IMR-90 (cell line): Measurements from ENCODE around the gene B4GALNT1. TPM values are rescaled to one million over a fixed set of nuclear protein-coding genes. Genes with fewer than 3 reads are reported as not detected.

Source experiments
- ATAC-seq: fragments of 200-7000 bp; cut with Tn5 transposase; 2 replicates; pipeline ENCODE4 v1.9.1; 2020; ENCODE audit warnings: low read depth, mild to moderate bottlenecking, moderate library complexity
- BruUV-seq: library from RNA; stranded (reverse); fragments of 400-500 nt; replicated peaks from 2 replicates; lab custom pipeline; 2021; lab: Mats Ljungman, UMichigan
- CTCF ChIA-PET: fragments of 300-600 bp; formaldehyde crosslinking; extraction: SDS; loops from one replicate; lab custom pipeline; 2021; ENCODE audit warnings: antibody characterized with exemption; lab: Yijun Ruan, JAX
- POLR2A ChIA-PET: fragments of 300-600 bp; sonication (Branson Sonifier 250); formaldehyde crosslinking; loops from one replicate; lab custom pipeline; 2022; ENCODE audit warnings: antibody characterized with exemption; ENCODE audit not compliant: unreplicated experiment; lab: Charles Lee
- DNase-seq: peaks from one replicate; pipeline ENCODE4 v3.0.0; 2013
- H2AFZ ChIP-seq: replicated peaks from 2 replicates; pipeline ENCODE3; 2013; ENCODE audit warnings: low read length, mild to moderate bottlenecking; ENCODE audit not compliant: poor library complexity
- H2AK5ac ChIP-seq: 2 replicates; pipeline ENCODE4 v1.6.1; 2013; ENCODE audit warnings: low read depth, low read length, inconsistent platforms
- H2AK9ac ChIP-seq: replicated peaks from 2 replicates; pipeline ENCODE3; 2013; ENCODE audit warnings: mild to moderate bottlenecking, low read depth, low read length, moderate library complexity; ENCODE audit not compliant: poor library complexity
- H2BK120ac ChIP-seq: 2 replicates; pipeline ENCODE4 v1.6.1; 2013; ENCODE audit warnings: low read depth, low read length, inconsistent platforms
- H2BK15ac ChIP-seq: 3 replicates; pipeline ENCODE4 v1.6.1; 2013; ENCODE audit warnings: low read depth, low read length, inconsistent platforms
- H2BK20ac ChIP-seq: 2 replicates; pipeline ENCODE4 v1.6.1; 2013; ENCODE audit warnings: low read depth, mild to moderate bottlenecking, inconsistent platforms, low read length, moderate library complexity
- H2BK5ac ChIP-seq: 2 replicates; pipeline ENCODE4 v1.6.1; 2013; ENCODE audit warnings: mild to moderate bottlenecking, low read depth, low read length, inconsistent platforms; ENCODE audit not compliant: poor library complexity, severe bottlenecking
- H3K14ac ChIP-seq: replicated peaks from 2 replicates; pipeline ENCODE4 v1.6.1; 2013; ENCODE audit warnings: low read depth, low read length, inconsistent platforms
- H3K18ac ChIP-seq: 2 replicates; pipeline ENCODE4 v1.6.1; 2013; ENCODE audit warnings: low read depth, low read length, control low read depth
- H3K23ac ChIP-seq: 2 replicates; pipeline ENCODE4 v1.6.1; 2013; ENCODE audit warnings: low read depth, low read length, inconsistent platforms
- H3K27ac ChIP-seq: 2 replicates; pipeline ENCODE4 v1.5.1; 2013; ENCODE audit warnings: mild to moderate bottlenecking, control low read depth, low read length; ENCODE audit not compliant: insufficient read depth
- H3K27me3 ChIP-seq: 2 replicates; pipeline ENCODE4 v1.6.1; 2013; ENCODE audit warnings: low read length; ENCODE audit not compliant: control insufficient read depth, insufficient read depth
- H3K36me3 ChIP-seq: 2 replicates; pipeline ENCODE4 v1.6.1; 2013; ENCODE audit warnings: low read length, mixed read lengths; ENCODE audit not compliant: control insufficient read depth, insufficient read depth
- H3K4ac ChIP-seq: 2 replicates; pipeline ENCODE4 v1.6.1; 2013; ENCODE audit warnings: low read depth, low read length, inconsistent platforms
- H3K4me1 ChIP-seq: 2 replicates; pipeline ENCODE4 v1.6.1; 2013; ENCODE audit warnings: low read length, mixed read lengths; ENCODE audit not compliant: control insufficient read depth, insufficient read depth
- H3K4me2 ChIP-seq: 2 replicates; pipeline ENCODE4 v1.6.1; 2013; ENCODE audit warnings: low read depth, mild to moderate bottlenecking, control low read depth, low read length, moderate library complexity
- H3K4me3 ChIP-seq: 2 replicates; pipeline ENCODE4 v1.5.1; 2013; ENCODE audit warnings: low read depth, mild to moderate bottlenecking, control low read depth, low read length, moderate library complexity; ENCODE audit not compliant: insufficient read depth
- H3K56ac ChIP-seq: 2 replicates; pipeline ENCODE4 v1.6.1; 2013; ENCODE audit warnings: low read length, inconsistent platforms; ENCODE audit not compliant: insufficient read depth; ENCODE audit errors: extremely low read depth
- H3K79me1 ChIP-seq, 2 experiments: 2 replicates each; pipeline ENCODE4 v1.6.1; 2013; ENCODE audit warnings: low read length in 2 of 2, inconsistent platforms in 1 of 2, low read depth in 1 of 2
- H3K9ac ChIP-seq: 2 replicates; pipeline ENCODE4 v1.6.1; 2013; ENCODE audit warnings: low read depth, low read length, control low read depth
- H3K9me1 ChIP-seq: 2 replicates; pipeline ENCODE4 v1.6.1; 2013; ENCODE audit warnings: low read length, inconsistent platforms; ENCODE audit not compliant: insufficient read depth
- H3K9me3 ChIP-seq: 2 replicates; pipeline ENCODE4 v1.6.1; 2013; ENCODE audit warnings: low read length; ENCODE audit not compliant: control insufficient read depth, insufficient read depth
- H4K20me1 ChIP-seq: 2 replicates; pipeline ENCODE4 v1.6.1; 2013; ENCODE audit warnings: low read length, inconsistent platforms; ENCODE audit not compliant: insufficient read depth
- H4K5ac ChIP-seq: 2 replicates; pipeline ENCODE4 v1.6.1; 2013; ENCODE audit warnings: mild to moderate bottlenecking, low read depth, low read length, control low read depth
- H4K8ac ChIP-seq, 2 experiments: 2 replicates each; pipeline ENCODE4 v1.6.1; 2013; ENCODE audit warnings: low read depth in 2 of 2, low read length in 2 of 2, control low read depth in 1 of 2, inconsistent platforms in 1 of 2
- H4K91ac ChIP-seq: 2 replicates; pipeline ENCODE4 v1.6.1; 2013; ENCODE audit warnings: low read depth, low read length, inconsistent platforms; ENCODE audit not compliant: insufficient read depth
- BHLHE40 ChIP-seq: fragments of 150-350 bp; IDR thresholded peaks from 2 replicates; pipeline ENCODE4 v1.6.1; 2016; ENCODE audit warnings: mild to moderate bottlenecking, low read depth, low read length
- CEBPB ChIP-seq: IDR thresholded peaks from 2 replicates; pipeline ENCODE4 v1.6.1; 2012; ENCODE audit warnings: low read depth, low read length, improper control_type of control experiment
- MAFK ChIP-seq: IDR thresholded peaks from 2 replicates; pipeline ENCODE4 v1.6.1; 2012; ENCODE audit warnings: low read depth, low read length, improper control_type of control experiment
- MAZ ChIP-seq: IDR thresholded peaks from 2 replicates; pipeline ENCODE4 v1.6.1; 2012; ENCODE audit warnings: low read depth, mild to moderate bottlenecking, low read length, improper control_type of control experiment, moderate library complexity, borderline replicate concordance
- POLR2A ChIP-seq: IDR thresholded peaks from 2 replicates; pipeline ENCODE4 v1.6.1; 2012; ENCODE audit warnings: mild to moderate bottlenecking, low read depth, low read length
- SMC3 ChIP-seq: fragments of 150-350 bp; IDR thresholded peaks from 2 replicates; pipeline ENCODE4 v1.6.1; 2016; ENCODE audit warnings: low read depth, mild to moderate bottlenecking, antibody characterized with exemption, low read length, moderate library complexity
- WGBS, 2 experiments: methylation state at CpG; one replicate each; pipeline versions ENCODE4 v1.1.5 to v1.1.7; 2013; ENCODE audit warnings: missing lambda C conversion rate in 2 of 2; ENCODE audit not compliant: insufficient read length in 1 of 2; ENCODE audit errors: extremely low coverage in 2 of 2; 5-methylcytosine and 5-hydroxymethylcytosine counted together
- dilution Hi-C: fragments of 300-500 bp; cut with HindIII; formaldehyde crosslinking; loops from one replicate; pipeline ENCODE4 v1.14.3; 2018; ENCODE audit warnings: low sequenced_read_pairs; ENCODE audit not compliant: unreplicated experiment
- in situ Hi-C: fragments of 300-500 bp; cut with MboI; formaldehyde crosslinking; loops from 3 replicates; pipeline ENCODE4 v1.14.3; 2019; ENCODE audit warnings: low sequenced_read_pairs, inconsistent platforms, mixed read lengths
- intact Hi-C: fragments of 100-400 bp; cut with micrococcal nuclease; formaldehyde crosslinking; loops from 2 replicates; pipeline ENCODE4 v1.10.0; 2022
- polyA plus RNA-seq, 3 experiments: library from polyadenylated mRNA; depleted of rRNA; stranded (reverse); fragments of >200 nt; gene quantifications; 2 replicates each; pipeline ENCODE4 v1.2.3, GENCODE V29; 2012; ENCODE audit warnings: low replicate concordance in 1 of 3
- total RNA-seq: library from RNA; depleted of rRNA; stranded (reverse); fragments of >200 nt; gene quantifications from 2 replicates; pipeline ENCODE4 v1.2.3, GENCODE V29; 2012

The B4GALNT1 gene
- total and polyA plus RNA-seq, 2 of the 4 experiments (the other 2 are of a cell fraction), result 0.18 to 0.62 TPM

DNA sequence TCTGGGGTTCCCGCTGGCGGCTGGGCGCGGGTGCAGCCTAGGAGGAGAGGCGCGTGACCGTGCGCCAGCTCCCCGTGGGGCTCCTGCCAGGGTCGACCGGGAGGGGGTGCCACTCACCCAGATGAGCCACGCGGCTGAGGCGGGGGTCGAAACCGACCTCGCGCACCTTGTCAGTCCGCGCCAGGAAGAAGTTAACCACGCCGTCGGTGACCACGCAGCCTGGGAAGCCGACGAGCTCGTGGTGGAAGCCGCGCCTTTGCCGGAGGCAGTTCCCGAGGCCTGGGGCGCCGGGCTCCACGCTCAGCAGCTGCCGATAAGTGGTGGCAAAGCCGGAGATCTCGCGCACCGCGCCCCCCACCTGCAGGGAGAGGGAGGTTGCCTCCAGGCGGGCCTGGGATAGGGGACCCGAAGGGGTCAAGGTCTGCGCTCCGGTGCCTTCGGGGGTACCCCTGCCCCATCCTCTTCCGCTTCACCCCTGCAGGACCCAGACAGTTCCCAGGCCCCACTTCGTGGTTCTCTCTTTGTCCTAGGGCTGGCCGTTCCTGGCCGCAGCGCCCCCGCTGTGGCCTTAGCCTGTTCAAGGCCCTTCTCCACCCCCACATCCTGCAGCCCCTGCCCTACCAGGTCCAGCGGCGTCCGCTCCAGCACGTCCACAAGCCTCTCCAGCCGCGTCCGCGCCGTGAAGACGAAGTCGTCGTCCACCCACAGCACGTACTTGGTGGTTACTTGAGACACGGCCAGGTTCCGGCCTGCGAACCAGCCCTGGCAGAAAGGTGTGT is 5.3 kb downstream of the B4GALNT1 start:
- H3K23ac ChIP-seq, result no peak overlapping the region
- no peak overlapping the region for H3K9ac ChIP-seq
- H3K14ac ChIP-seq, result no peak overlapping the region
- peaks cover 4% of the 10 kb centered on the region; the same call in 1 of the 2 replicates for H3K9me1 ChIP-seq
- H3K79me1 ChIP-seq, result no peaks in the 10 kb centered on the region
- H2BK120ac ChIP-seq, result no peak overlapping the region
- peak overlapping the region; percentile 75 for H2AFZ ChIP-seq
- ATAC-seq, result no peak
- no peaks in the 10 kb centered on the region for H3K9me3 ChIP-seq
- no peak overlapping the region for H3K4ac ChIP-seq
- 11% methylated on average over 17 of the region's 67 CpGs; no CpG with 5 or more reads in 1 of the 2 experiments for WGBS, 2 experiments
- no TSS peak for BruUV-seq
- ChIA-PET POLR2A (no interaction called here), CTCF (interaction anchor here (0.8 to 1.1 kb wide), 2 partner anchors 44 to 66 kb away, joined by 4 read pairs; partner anchors contain the start of gene OS9)
- H4K8ac ChIP-seq, result no peak overlapping the region
- no peak overlapping the region for H2BK15ac ChIP-seq
- no peak overlapping the region for H2BK20ac ChIP-seq
- H3K27ac ChIP-seq, result no peak overlapping the region
- H3K27me3 ChIP-seq, result peaks cover 75% of the 10 kb centered on the region
- H3K18ac ChIP-seq, result no peak overlapping the region
- dilution Hi-C loops (no loop called here), in situ Hi-C loops (no loop called here), intact Hi-C loops (no loop called here)
- H3K4me2 ChIP-seq, result no peak overlapping the region
- H2BK5ac ChIP-seq, result no peak overlapping the region
- no peaks in the 10 kb centered on the region; the same call in 1 of the 2 replicates for H4K20me1 ChIP-seq
- H4K91ac ChIP-seq, result no peak overlapping the region
- H2AK5ac ChIP-seq, result no peak overlapping the region
- no peak overlapping the region for H4K5ac ChIP-seq
- H3K4me3 ChIP-seq, result no peak overlapping the region
- no peaks in the 10 kb centered on the region; the same call in 1 of the 2 replicates for H3K4me1 ChIP-seq
- H2AK9ac ChIP-seq, result peak overlapping the region; percentile 55
- peaks cover 2% of the 10 kb centered on the region; the same call in 1 of the 2 replicates for H3K36me3 ChIP-seq
- DNase-seq, result no peak
- no peak overlapping the region for H3K56ac ChIP-seq
- TF ChIP-seq MAZ (no peak), BHLHE40 (no peak), POLR2A (no peak), SMC3 (no peak), MAFK (no peak), CEBPB (no peak)
